NCI-H524 (cell line): ENCODE results near the gene PLXNC1.

Source experiments
- DNase-seq, 2 experiments: peaks; one replicate each; lab custom pipeline; 2025; lab: John Stamatoyannopoulos, UW

PLXNC1 gene

DNA sequence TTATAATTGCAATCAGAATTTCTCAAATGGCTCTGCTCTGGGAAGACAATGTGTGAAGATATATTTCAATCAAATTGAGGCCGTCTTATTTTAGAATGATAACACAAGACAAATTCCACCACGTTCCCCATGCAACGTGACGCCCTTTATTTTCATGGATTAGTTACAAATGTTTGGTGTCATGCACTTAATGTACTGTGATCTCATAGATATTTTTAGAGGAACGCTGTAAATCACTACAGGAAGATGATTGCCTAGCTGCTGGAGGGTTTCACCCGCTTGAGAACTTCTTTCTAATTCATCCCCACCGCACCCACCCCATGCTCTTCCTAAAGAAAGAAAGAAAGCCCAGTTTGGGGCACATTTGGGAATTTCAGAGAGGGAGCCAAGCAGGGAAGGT is 117.2 kb downstream of the PLXNC1 start:
- DNase-seq = no peak

DNA sequence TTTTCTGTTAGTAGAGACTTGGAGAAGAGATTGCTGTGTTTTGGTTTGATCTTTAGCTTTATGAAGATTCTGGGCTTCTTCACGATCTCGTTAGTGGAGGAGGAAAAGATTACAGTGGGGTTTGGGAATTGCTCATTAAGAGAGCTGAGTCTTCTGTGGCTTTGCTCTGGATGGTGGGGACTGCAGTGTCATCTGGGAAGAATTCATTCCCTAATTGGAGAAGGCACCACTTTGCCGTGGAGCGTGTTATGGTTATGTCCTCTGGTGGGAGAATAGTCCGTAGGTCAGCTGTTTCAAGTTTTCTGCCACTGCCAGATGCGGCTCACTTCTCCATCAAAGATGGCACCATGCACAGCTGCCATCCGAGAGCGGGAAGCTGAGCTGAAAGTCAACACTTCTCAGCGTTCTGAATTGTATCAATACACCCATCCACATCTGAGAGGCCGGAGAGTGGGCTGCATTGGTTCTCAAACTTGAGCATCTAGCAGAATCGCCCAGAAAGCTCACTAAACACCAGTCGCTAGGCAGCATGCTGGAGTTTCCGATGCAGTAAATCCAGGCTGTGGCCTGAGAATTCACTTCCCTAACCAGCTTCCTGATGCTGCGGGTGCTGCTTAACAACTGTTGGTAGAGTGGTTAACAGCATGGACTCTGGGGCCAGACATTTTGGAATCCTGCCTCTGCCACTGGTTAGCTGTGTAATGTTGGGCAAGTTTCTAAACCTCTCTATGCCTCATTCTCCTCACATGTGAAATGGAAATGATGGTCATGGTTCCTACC is 117.8 kb downstream of the PLXNC1 start:
- DNase-seq = no peak

DNA sequence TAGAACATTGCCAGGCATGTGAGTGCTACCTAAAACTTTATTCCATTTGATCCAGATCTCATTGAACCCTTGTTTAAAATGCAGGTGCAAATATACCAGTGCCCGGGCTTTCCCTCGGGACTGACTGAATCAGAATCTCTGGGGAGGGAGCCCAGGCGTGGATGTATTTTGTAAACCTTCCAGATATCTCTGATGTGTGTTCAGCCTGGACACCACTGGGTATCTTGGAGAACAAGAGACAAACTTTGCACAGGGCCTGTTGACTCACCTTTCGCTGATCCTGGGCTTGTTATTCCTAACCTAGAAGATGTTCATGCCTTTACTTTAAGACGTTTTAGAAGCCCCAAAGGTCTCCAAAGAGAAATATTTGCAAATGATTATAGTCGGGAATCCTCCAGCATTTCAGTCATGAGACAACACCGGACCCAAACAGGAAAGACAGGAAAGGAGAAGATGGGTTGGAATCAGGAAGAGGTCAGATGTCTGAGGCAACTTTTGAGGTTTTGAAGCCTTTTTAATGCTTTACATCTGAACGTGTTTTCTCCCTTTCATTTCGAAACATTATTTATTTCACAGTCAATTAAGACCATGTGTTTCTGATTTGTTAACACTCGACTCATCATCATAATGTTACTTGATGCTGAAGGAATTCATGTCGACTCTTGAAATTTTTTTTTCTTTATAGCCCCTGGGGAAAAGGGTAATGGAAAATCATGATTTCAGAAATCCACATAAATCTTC is 118.6 kb downstream of the PLXNC1 start:
- DNase-seq = no peak

DNA sequence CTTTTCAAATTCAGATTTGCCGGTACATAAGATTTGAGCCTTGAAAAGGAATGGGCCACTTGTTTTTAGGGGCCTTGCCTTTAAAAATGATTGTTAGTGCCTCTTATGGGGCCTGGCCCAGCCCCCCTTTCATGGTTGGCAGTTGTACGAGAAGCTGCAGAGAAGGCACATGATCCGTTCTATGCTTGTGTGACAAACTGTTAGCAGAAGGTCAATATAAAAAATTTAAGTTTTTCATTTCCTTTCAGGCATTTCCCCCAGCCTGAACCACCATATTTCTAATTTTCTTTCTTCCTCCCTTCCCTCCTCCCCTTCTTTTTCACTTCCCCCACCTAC is 119.1 kb downstream of the PLXNC1 start:
- no peak for DNase-seq

DNA sequence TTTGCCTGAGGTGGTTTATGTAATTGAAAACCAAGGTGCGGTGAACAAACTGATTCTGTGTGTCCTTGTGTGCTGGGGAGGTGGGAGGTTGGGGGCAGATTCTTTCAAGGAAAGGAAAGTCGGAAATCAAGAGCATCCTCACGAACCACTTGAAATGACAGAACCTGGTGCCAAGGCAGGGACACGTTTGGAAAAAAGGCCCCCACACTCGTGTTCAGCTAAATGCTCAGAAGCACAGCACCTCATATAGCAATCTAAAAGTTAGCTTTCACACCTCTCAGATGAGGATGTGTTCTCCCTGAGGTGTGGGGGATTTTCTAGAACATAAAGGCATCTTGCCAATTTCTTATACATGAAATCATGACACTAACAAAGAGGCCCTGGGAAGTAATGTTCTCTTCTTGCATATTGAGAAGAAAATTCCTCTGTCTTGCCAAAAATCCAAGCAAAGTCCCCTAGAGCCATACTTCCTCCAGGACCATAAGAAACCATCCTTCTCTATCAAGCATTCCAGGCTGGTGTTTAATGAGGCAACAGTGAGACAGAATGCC is 119.6 kb downstream of the PLXNC1 start:
- DNase-seq = no peak

DNA sequence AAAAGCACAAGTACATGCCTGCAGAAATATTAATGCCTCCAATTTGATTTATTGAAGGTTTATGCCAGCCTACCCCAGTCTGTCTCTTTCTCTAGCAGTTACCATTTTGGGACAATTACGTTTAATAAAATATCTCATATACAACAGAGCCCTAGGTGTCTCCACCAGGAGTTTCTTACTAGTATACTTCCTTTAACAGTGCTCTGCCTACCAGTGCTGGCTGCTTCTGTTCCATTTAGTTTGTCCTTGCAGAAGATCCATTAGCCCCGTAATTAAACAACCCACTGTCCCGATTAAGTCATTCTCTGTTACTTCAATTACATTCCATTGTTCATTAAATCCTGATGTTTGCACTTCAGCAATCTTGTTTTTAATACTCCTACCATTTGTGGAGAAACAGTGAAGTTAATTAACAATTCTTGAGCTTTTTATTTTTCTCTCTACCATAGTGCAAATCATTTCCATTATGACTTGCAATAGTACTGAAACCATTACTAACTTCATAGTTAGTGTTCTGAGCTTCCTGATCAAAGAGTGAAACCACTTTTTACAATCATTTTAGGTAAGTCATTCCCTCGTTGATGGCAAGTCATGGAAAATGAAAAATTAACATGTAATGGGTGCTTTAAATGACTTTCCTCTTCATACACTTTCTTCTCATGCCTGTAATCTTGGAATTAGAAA is 121.1 kb downstream of the PLXNC1 start:
- DNase-seq = no peak

DNA sequence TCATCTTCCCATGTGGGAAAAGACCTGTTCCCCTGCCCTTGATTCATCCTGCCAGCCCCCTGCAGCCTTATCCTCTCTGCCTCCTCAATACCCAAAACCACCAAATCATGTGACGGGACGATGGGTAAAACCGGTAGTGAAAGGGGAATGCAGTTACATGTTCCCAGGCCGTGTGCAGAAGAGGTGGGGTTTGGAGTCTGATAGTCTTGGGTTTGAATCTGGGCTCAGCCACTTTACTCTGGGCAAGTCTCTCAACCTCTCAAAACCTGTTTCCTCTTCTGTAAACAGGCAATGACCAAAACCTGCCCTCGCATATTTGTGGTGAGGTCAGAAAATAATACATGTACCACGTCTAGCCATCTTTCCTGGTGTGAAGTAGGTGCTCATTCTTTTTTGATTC is 123.0 kb downstream of the PLXNC1 start:
- DNase-seq = no peak

DNA sequence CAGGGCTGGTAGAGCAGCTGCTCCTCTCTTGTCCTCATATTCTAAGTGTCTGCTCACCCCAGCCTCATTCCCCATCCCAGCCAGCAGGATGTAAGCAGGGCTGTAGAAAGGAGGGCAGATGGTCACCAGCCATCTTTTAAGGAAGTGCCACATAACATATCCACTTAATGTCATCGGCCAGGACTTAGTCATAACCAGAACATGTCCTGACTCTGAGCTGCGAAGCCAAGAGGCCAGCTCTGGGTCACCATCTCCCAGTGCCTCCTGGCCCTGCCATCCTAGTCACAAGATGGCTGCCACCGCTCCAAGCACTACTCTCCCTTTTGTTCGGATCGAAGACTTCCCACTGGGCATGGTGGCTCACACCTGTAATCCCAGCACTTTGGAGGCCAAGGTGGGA is 123.9 kb downstream of the PLXNC1 start:
- peak in 1 of 2 experiments; percentile 10 for DNase-seq

DNA sequence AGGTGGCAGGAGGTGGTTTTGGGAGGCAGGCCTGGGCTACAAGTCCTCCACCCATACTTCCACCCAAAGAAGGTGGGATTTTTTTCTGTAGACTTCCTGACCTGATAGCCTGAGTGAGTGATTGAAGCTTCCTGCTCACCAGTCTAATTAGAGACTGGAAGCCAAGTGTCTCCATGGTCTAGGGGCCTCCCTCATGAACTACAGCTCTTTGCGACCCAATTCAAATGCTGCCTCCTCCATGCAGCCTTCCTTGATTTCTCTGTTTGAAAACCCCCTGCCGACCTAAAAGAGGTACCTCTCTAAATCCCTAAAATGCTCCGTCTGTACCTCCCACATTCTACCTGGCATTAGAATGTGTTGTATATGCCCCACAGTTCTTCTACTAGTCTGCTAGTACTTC is 124.9 kb downstream of the PLXNC1 start:
- DNase-seq = no peak

DNA sequence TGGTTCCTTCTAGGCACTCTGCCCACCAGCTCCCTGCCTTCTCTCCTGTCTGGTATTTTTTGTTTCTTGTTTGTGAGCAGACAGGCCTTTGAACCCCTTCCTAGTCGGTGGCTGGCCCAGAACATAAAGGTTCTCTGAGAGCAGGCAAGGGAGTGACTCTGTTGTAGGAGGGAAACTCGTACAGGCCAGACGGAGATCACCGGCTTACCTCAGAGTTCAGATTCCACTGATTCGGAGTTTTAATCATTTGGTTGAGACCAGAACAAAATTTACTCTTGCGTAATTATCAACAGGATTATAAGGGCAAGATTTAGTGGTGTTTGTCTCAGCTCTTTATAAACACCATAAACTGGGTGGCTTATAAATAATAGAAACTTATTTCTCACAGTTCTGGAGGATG is 128.3 kb downstream of the PLXNC1 start:
- DNase-seq = no peak

DNA sequence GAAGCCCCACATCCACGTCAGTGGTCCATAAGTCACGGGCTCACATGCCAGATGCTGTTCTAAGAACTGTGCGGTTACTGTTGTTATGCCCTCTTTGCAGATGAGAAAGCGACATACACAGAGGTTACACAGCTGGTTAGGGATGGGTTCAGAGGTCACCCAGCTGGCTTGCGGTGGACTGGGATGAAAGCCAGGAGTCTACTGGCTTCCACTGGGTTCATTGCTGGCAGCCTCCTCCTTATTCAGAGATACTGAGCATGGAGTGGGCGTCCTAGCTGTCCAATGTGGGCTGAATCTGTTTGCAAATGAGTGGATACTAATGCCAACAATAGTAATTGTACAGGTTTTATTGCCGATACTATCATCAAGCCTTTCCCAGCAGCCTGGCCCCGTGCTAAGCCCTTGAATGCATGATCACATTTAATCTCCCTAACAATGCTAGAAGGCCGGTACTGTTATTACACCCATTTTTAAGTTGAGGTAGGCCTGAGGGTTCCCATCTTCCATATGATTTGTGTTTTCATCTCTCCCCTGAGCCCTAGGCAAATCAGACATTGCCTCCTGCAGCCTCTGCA is 129.1 kb downstream of the PLXNC1 start:
- no peak for DNase-seq

DNA sequence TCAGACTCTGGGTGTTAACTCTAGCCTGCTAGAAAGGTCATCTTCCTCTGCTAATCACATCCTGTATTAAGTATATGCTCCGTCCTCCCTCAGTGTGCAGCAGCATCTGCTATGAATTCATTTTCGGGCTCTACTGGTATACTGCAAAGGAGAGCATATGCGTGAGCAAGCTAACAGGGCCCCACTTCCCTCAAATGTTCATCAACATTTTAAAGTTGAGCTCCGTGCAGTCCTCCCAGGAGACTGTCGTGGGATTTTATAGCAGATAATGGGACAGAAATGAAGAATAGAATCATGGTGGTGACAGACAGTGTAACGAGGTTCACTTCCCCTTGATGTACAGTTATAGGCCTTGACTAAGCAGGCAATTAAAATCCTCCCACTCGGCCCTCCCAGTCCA is 131.7 kb downstream of the PLXNC1 start:
- DNase-seq = no peak

DNA sequence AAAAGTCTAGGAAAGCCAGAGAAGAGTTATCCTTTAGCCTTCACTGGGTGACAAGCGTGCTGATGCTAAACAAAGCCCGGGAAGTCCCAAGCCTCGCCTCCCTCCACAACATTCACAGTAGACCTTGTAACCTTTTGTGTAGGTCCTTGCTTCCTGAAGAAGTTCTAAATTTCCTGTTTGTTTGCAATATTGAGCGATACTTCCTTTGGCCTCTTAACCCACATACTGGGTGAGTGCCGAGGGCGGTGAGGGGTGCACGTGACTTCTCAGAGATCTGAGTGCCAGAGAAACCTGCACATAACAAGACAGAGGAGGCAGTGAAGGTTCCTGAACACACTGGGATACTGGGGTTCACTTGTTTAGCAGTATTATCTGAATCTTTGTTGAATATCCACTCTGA is 134.3 kb downstream of the PLXNC1 start:
- no peak for DNase-seq

DNA sequence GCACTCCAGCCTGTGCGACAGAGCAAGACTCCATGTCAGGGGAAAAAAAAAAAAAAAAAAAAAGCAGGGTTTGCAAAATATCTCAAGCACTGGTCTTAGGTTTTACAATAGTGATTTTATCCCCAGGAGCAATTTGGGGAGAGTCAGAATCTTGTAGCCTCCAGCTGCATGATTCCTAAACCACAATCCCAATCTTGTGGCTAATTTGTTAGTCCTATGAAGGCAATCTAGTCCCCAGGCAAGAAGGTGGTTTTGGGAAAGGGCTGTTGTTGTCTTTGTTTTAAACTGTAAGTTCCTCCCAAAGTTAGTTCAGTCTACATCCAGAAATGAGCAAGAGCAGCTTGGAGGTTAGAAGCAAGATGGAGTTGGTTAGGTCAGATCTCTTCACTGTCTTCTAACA is 135.7 kb downstream of the PLXNC1 start:
- no peak for DNase-seq

DNA sequence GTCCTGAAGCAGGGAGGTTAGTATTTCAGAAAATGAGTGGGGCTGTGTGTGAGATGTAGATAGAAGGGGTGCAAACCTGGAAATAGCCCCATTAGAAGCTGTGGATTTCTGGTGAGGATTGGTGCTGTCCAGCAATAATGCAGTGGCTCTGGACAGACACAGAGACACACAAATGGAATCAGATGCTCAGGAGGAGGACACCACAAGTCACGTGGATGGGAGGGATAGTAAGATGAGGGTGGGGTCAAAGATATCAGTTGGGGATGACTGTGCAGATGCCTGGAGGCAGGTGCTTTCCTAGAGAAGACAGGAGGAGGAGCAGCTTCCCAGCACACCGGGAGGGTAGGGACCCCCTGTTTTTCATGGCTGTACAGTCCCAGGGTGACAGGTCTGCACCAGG is 136.5 kb downstream of the PLXNC1 start:
- no peak for DNase-seq

DNA sequence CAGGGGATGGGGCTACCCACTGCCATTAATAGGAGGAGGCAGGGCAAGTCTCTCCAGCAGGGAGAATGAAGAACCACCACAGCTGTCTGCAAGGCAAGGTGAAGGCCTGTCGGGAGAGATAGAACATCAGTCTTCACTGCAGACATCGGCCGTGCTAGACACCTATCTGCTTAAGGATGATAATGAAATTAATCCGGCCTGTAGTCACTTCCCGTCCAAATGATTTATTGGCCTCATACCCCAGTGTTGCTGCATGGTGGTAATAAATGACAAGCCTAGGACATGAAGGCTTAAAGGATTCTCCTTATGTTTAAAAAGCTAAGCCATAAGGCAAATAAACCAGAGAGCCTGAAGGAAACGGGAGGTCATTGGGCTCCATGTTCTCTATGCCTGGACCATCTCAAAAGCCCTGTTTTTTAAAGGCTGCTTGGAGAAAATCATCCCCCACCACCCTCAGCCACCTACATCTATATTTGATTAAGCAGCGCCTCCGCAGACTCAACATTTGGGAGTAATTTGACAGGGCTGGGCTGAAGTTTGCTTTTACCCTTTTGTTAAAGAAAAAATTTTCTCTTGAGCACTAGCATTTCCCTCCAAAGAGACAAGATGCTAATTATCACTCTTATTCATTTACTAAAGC is 137.7 kb downstream of the PLXNC1 start:
- DNase-seq = peak in 1 of 2 experiments; percentile 50

DNA sequence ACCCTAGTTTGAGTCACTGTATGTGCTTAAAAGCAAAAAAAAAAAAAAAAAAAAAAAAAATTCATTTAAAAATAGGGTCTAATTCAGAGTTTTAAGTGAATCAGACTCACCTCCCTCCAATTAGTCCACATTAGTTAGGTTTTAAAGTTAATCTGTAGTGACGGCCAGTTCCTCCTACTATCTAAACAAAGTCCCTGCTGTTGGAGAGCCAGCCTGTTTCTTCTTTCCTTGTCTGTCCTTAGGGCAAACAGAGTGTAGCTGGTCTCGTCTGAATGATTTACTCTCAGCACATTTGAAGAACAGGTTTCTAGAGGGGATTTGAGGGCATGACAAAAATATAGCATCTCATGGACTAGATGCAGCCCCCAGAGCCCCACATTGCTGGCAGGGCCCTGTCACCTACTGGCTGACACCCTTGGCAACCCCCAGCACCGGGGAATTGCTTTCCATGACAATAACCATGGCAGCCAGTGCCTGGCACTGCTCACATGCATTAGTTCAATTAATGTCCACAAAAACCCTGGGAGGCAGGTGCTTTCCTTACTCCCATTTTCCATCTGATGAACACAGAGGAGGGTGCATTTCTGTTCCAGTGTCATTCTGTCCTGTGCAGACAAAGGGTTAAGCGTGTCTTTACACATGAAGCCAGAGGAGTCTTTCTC is 138.3 kb downstream of the PLXNC1 start:
- no peak for DNase-seq

DNA sequence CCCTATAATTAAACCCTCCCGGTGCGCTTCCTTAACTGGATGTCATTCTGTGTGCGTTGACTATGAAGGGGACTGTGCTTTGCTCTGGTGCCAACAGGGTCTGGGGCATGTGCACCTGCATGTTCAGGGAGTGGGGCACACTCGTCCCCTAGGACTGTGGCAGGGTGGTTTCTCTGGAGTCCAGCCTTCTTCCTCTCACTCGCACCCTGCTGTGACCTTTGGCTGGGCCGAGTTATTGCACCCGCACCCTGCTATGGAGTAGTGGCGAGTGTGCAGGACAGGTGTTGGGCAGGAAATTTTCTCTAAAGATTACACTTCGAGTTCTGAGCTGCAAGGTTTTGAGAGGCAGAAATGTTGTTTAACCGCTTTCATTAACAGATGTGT is 138.9 kb downstream of the PLXNC1 start:
- no peak for DNase-seq

DNA sequence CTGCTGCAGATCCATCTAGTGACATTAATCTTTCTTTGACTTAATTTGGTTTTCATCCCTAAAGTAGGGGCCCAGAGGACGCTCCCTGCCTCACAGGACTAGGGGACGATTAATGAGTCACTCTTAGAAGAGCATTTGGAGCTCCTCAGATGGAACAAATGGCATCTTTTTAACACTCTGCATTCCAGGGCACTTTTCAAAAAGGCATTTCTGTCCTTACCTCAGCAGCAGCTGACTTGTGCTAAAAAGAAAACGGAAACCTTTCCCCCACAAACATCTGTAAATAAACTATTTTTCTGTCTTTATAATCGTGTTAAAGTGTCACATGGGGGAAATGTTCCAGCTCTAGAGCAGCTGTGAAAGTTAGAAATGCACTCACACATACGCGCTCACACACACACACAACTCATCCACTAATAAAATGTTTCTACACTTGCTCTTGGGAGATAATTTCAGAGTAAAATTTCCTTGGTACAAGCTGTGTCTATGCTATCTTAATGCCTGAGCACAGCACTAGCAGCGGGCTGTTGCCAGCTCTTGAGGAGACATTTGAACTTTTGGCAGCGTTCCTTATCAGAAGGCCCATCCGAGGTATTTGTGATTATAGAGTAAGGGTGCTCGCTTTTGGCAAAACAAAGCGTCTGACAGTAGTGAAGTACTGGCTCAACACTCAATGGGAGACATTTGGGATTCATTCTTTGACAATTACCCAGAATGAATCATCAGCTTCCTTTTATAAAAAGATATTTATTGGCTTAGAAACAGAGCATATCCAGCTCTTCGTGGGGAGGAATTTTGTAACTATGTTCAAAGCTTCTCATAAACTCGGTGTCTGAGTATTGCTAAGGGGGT is 141.3 kb downstream of the PLXNC1 start:
- DNase-seq = no peak

DNA sequence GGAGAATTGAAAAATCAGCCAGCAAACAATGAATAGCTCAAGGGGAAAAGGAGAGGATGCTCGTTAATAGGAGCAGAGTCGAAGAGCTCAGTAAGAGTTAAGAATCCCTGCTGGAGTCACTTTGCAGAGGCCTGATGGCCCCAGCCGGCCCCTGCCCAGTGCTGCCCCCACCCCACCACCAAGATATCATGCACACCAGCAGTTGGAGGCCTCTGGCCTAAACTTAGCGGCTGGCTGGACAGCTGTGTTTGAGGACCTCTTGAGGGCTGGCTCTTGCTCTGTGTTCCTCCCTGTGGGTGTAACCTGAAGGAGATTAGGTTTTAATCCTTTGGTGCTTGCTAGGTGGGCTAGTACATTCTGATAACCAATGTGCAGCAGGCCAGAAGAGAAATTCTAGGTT is 142.0 kb downstream of the PLXNC1 start:
- DNase-seq = peak; percentile 27 to 80
